OCI-LY7 (cell line): ENCODE results near the gene PEAK3. TPM values are rescaled to one million over a fixed set of nuclear protein-coding genes. Genes with fewer than 3 reads are reported as not detected.

Source experiments
- BruUV-seq: library from RNA; stranded (reverse); fragments of 400-500 nt; replicated peaks from 2 replicates; lab custom pipeline; 2021; lab: Mats Ljungman, UMichigan
- CTCF ChIA-PET: fragments of 300-600 bp; sonication (Branson Sonifier 250); formaldehyde crosslinking; loops from one replicate; lab custom pipeline; 2022; ENCODE audit warnings: antibody characterized with exemption; ENCODE audit not compliant: unreplicated experiment; lab: Charles Lee
- POLR2A ChIA-PET: fragments of 300-600 bp; sonication (Branson Sonifier 250); formaldehyde crosslinking; loops from one replicate; lab custom pipeline; 2022; ENCODE audit warnings: antibody characterized with exemption; lab: Charles Lee
- DNase-seq: peaks from one replicate; pipeline ENCODE4 v3.0.0-alpha.2; 2015; ENCODE audit warnings: low spot score
- H2AFZ ChIP-seq: fragments of 200-600 bp; sonication (generic), shearing (Covaris generic); 2 replicates; pipeline ENCODE4 v1.6.1; 2014; ENCODE audit warnings: mild to moderate bottlenecking, antibody characterized with exemption, low read length, moderate library complexity
- H3K27ac ChIP-seq: fragments of 200-600 bp; sonication (generic); 2 replicates; pipeline ENCODE4 v1.5.1; 2014; ENCODE audit warnings: mixed run types, low read depth, mild to moderate bottlenecking, moderate library complexity, low read length, inconsistent platforms; ENCODE audit not compliant: poor library complexity, severe bottlenecking
- H3K36me3 ChIP-seq: fragments of 200-600 bp; sonication (generic); 2 replicates; pipeline ENCODE4 v1.6.1; 2014; ENCODE audit warnings: mild to moderate bottlenecking, antibody characterized with exemption, low read length, moderate library complexity, mixed read lengths; ENCODE audit not compliant: insufficient read depth
- H3K4me1 ChIP-seq: fragments of 200-600 bp; sonication (generic); 2 replicates; pipeline ENCODE4 v1.5.1; 2014; ENCODE audit warnings: mild to moderate bottlenecking, low read length; ENCODE audit not compliant: insufficient read depth, poor library complexity, severe bottlenecking
- H3K4me2 ChIP-seq: fragments of 200-600 bp; sonication (generic); 2 replicates; pipeline ENCODE4 v1.6.1; 2014; ENCODE audit warnings: mild to moderate bottlenecking, low read length
- H3K4me3 ChIP-seq: fragments of 200-600 bp; sonication (generic); 2 replicates; pipeline ENCODE4 v1.5.1; 2014; ENCODE audit warnings: mild to moderate bottlenecking, low read depth, low read length; ENCODE audit not compliant: poor library complexity, severe bottlenecking
- H3K79me2 ChIP-seq: fragments of 200-600 bp; sonication (generic); 2 replicates; pipeline ENCODE4 v1.6.1; 2016; ENCODE audit warnings: low read depth, mild to moderate bottlenecking, low read length, moderate library complexity, mixed read lengths; ENCODE audit not compliant: insufficient read depth
- H3K9me2 ChIP-seq: fragments of 200-600 bp; sonication (generic); 2 replicates; pipeline ENCODE4 v1.6.1; 2016; ENCODE audit warnings: mild to moderate bottlenecking, low read length, mixed read lengths; ENCODE audit not compliant: insufficient read depth
- H3K9me3 ChIP-seq: fragments of 200-600 bp; sonication (generic); 2 replicates; pipeline ENCODE4 v1.6.1; 2014; ENCODE audit warnings: mild to moderate bottlenecking, mixed run types, low read length, mixed read lengths
- H4K20me1 ChIP-seq: fragments of 200-600 bp; sonication (generic); 2 replicates; pipeline ENCODE4 v1.6.1; 2014; ENCODE audit warnings: mild to moderate bottlenecking, antibody characterized with exemption, low read length, moderate library complexity, mixed read lengths; ENCODE audit not compliant: insufficient read depth
- CTCF ChIP-seq: fragments of 200-600 bp; sonication (generic); conservative IDR thresholded peaks from 2 replicates; pipeline ENCODE4 v1.5.1; 2014; ENCODE audit warnings: mild to moderate bottlenecking, antibody characterized with exemption, low read length, moderate library complexity, mixed read lengths
- EZH2phosphoT487 ChIP-seq: fragments of 200-600 bp; sonication (generic); IDR thresholded peaks from 2 replicates; pipeline ENCODE4 v1.6.1; 2018; ENCODE audit warnings: low read depth, borderline replicate concordance, mild to moderate bottlenecking, mixed run types, antibody characterized with exemption, low read length, moderate library complexity, mixed read lengths
- intact Hi-C: fragments of 100-400 bp; cut with micrococcal nuclease; formaldehyde crosslinking; loops from one replicate; pipeline ENCODE4 v1.10.0; 2022; ENCODE audit not compliant: unreplicated experiment
- total RNA-seq, 2 experiments: library from RNA; depleted of rRNA in 1 of 2; stranded (reverse); fragments of >200 nt in 1 of 2; shearing (Covaris generic) in 1 of 2; gene quantifications; 2 replicates each; pipeline ENCODE4 v1.2.3, GENCODE V29; 2014 to 2022

The PEAK3 gene
- total RNA-seq, 2 experiments from 2014 or later, result not detected

- Histone ChIP-seq H3K79me2 (no peaks in the 10 kb centered on the region), H3K4me1 (peaks cover 41% of the 10 kb centered on the region), H3K9me3 (no peaks in the 10 kb centered on the region), H3K4me2 (peak overlapping the region; percentile 76), H3K36me3 (no peaks in the 10 kb centered on the region), H3K4me3 (peak overlapping the region; percentile 73), H2AFZ (peak overlapping the region; percentile 69; the same call in 1 of the 2 replicates), H3K27ac (no peak overlapping the region), H4K20me1 (no peaks in the 10 kb centered on the region; the same call in 1 of the 2 replicates), H3K9me2 (no peaks in the 10 kb centered on the region)
- intact Hi-C loops, result no loop called here
- no TSS peak for BruUV-seq
- POLR2A ChIA-PET, result interaction anchor here (0.6 kb wide), 1 partner anchor 20 kb away, joined by 5 read pairs; no protein-coding TSS in a partner anchor
- CTCF ChIA-PET, result no interaction called here
- DNase-seq, result no peak
- TF ChIP-seq CTCF (no peak), EZH2phosphoT487 (no peak)
Measured at GRCh38 chr19:2290441-2291184, 8.6 kb upstream of the PEAK3 start.

GRCh38 chr19:2289714-2290435 is 7.9 kb upstream of the PEAK3 start:
- Histone ChIP-seq H3K4me2 (peak overlapping the region; percentile 76), H3K9me2 (no peaks in the 10 kb centered on the region), H2AFZ (peak overlapping the region; percentile 69; the same call in 1 of the 2 replicates), H3K79me2 (no peaks in the 10 kb centered on the region), H3K4me3 (peak overlapping the region; percentile 73), H3K4me1 (peaks cover 41% of the 10 kb centered on the region), H3K36me3 (no peaks in the 10 kb centered on the region), H3K27ac (peak overlapping the region; percentile 86), H3K9me3 (no peaks in the 10 kb centered on the region), H4K20me1 (no peaks in the 10 kb centered on the region; the same call in 1 of the 2 replicates)
- CTCF ChIA-PET, result interaction anchor here (1.0 kb wide), 1 partner anchor 29 kb away, joined by 9 read pairs; no protein-coding TSS in a partner anchor
- TF ChIP-seq CTCF, result no peak
- no peak for TF ChIP-seq EZH2phosphoT487
- intact Hi-C loops, result no loop called here
- POLR2A ChIA-PET, result interaction anchor here (0.8 to 1.6 kb wide), 5 partner anchors 38 to 415 kb away, joined by 3 to 7 read pairs (median 5); partner anchors contain the start of genes GADD45B and LSM7
- no TSS peak for BruUV-seq
- DNase-seq, result peak; percentile 90
